ENCODE data around the gene GFRA4.

The GFRA4 gene

GRCh38 chr20:3653921-3654320 is 9.3 kb downstream of the GFRA4 start:
- Histone ChIP-seq H3K9me3 (ENCODE audit: control insufficient read depth, insufficient read depth, low read depth, low read length) (no peaks in the 10 kb centered on the region), H3K27ac (ENCODE audit: extremely low read depth, low read depth, low read length) (no peak overlapping the region), H3K4me3 (ENCODE audit: low read depth, low read length) (no peak overlapping the region), H3K36me3 (ENCODE audit: control insufficient read depth in 2 of 2, insufficient read depth in 1 of 2, low read length in 2 of 2) (no peaks in the 10 kb centered on the region), H3K4me1 (ENCODE audit: control insufficient read depth, insufficient read depth, low read length) (no peaks in the 10 kb centered on the region)
- ChIA-PET CTCF (interaction anchor here (0.9 to 1.2 kb wide), 3 partner anchors 9 to 90 kb away, joined by 3 read pairs; no protein-coding TSS in a partner anchor), POLR2A (interaction anchor here (0.5 kb wide), 1 partner anchor 195 kb away, joined by 3 read pairs; no protein-coding TSS in a partner anchor)
- TF ChIP-seq SP3 (tag by site-specific recombination; IDR thresholded peaks at IDR 0.05) (no peak), ZNF777 (tag by site-specific recombination; IDR thresholded peaks at IDR 0.05; ENCODE audit: borderline replicate concordance) (no peak), ZNF830 (tag by site-specific recombination; IDR thresholded peaks at IDR 0.05; ENCODE audit: low read depth) (no peak), PRDM1 (tag by site-specific recombination; IDR thresholded peaks at IDR 0.05) (no peak), ZNF248 (tag by site-specific recombination; IDR thresholded peaks at IDR 0.05) (no peak), ZXDB (tag by site-specific recombination; IDR thresholded peaks at IDR 0.05) (no peak), ZSCAN23 (tag by site-specific recombination; IDR thresholded peaks at IDR 0.05) (no peak), ZNF404 (tag by site-specific recombination; IDR thresholded peaks at IDR 0.05) (no peak), ZNF37A (tag by site-specific recombination; IDR thresholded peaks at IDR 0.05) (no peak), SP7 (tag by site-specific recombination; IDR thresholded peaks at IDR 0.05) (no peak), ZNF555 (tag by site-specific recombination; conservative IDR thresholded peaks at IDR 0.05) (no peak), ZNF354C (tag by site-specific recombination; IDR thresholded peaks at IDR 0.05; ENCODE audit: borderline replicate concordance, low read depth) (no peak), BCL6B (tag by site-specific recombination; IDR thresholded peaks at IDR 0.05) (no peak), ZNF791 (tag by site-specific recombination; IDR thresholded peaks at IDR 0.05) (no peak), ZNF529 (tag by site-specific recombination; IDR thresholded peaks at IDR 0.05; ENCODE audit: insufficient replicate concordance) (no peak), SCRT2 (tag by site-specific recombination; IDR thresholded peaks at IDR 0.05) (no peak), ZNF48 (tag by site-specific recombination; IDR thresholded peaks at IDR 0.05) (no peak), ZNF670 (tag by site-specific recombination; IDR thresholded peaks at IDR 0.05; ENCODE audit: low read depth) (no peak)

GRCh38 chr20:3652676-3653596 is 10.3 kb downstream of the GFRA4 start:
- ChIA-PET CTCF (interaction anchor here (0.7 to 1.2 kb wide), 3 partner anchors 9 to 20 kb away, joined by 3 read pairs; no protein-coding TSS in a partner anchor), POLR2A (no interaction called here)
- Histone ChIP-seq H3K27ac (ENCODE audit: extremely low read depth, low read depth, low read length) (no peak overlapping the region), H3K4me1 (ENCODE audit: control insufficient read depth, insufficient read depth, low read length) (no peaks in the 10 kb centered on the region), H3K9me3 (ENCODE audit: control insufficient read depth, insufficient read depth, low read depth, low read length) (no peaks in the 10 kb centered on the region), H3K4me3 (ENCODE audit: low read depth, low read length) (no peak overlapping the region), H3K36me3 (ENCODE audit: control insufficient read depth in 2 of 2, insufficient read depth in 1 of 2, low read length in 2 of 2) (no peaks in the 10 kb centered on the region)
- peak; percentile 44; the same call in 1 of the 2 replicates for TF ChIP-seq KLF1 (tag by site-specific recombination; IDR thresholded peaks at IDR 0.05)
- no peak for TF ChIP-seq BCL11A (tag by site-specific recombination; IDR thresholded peaks at IDR 0.05; ENCODE audit: low read depth)
- TF ChIP-seq ZNF660 (tag by site-specific recombination; IDR thresholded peaks at IDR 0.05), result no peak
- no peak for TF ChIP-seq ZNF155 (tag by site-specific recombination; IDR thresholded peaks at IDR 0.05)

- Histone ChIP-seq H3K4me1 (ENCODE audit: control insufficient read depth, insufficient read depth, low read length) (no peaks in the 10 kb centered on the region), H3K27ac (ENCODE audit: extremely low read depth, low read depth, low read length) (no peak overlapping the region), H3K36me3 (ENCODE audit: control insufficient read depth in 2 of 2, insufficient read depth in 1 of 2, low read length in 2 of 2) (no peaks in the 10 kb centered on the region), H3K9me3 (ENCODE audit: control insufficient read depth, insufficient read depth, low read depth, low read length) (no peaks in the 10 kb centered on the region), H3K4me3 (ENCODE audit: low read depth, low read length) (no peak overlapping the region)
- ChIA-PET POLR2A (no interaction called here), CTCF (interaction anchor here (1.1 kb wide), 1 partner anchor 19 kb away, joined by 3 read pairs; no protein-coding TSS in a partner anchor)
- no peak for TF ChIP-seq ZNF580 (tag by site-specific recombination; IDR thresholded peaks at IDR 0.05)
- no peak for TF ChIP-seq HIC1 (tag by site-specific recombination; IDR thresholded peaks at IDR 0.05)
- TF ChIP-seq ZNF341 (tag by site-specific recombination; IDR thresholded peaks at IDR 0.05; ENCODE audit: low read depth), result no peak
- TF ChIP-seq ZNF175 (tag by site-specific recombination; IDR thresholded peaks at IDR 0.05), result no peak
- no peak for TF ChIP-seq PRDM1 (tag by site-specific recombination; IDR thresholded peaks at IDR 0.05)
- TF ChIP-seq ZNF221 (tag by site-specific recombination; IDR thresholded peaks at IDR 0.05; ENCODE audit: borderline replicate concordance), result no peak
- no peak for TF ChIP-seq GLI4 (tag by site-specific recombination; IDR thresholded peaks at IDR 0.05)
- TF ChIP-seq KLF1 (tag by site-specific recombination; IDR thresholded peaks at IDR 0.05), result no peak
- no peak for TF ChIP-seq ZNF514 (tag by site-specific recombination; IDR thresholded peaks at IDR 0.05)
- no peak for TF ChIP-seq ZNF664 (tag by site-specific recombination; IDR thresholded peaks at IDR 0.05)
Measured at GRCh38 chr20:3652221-3652620, 11.0 kb downstream of the GFRA4 start.
